AG04450 (cell line): ENCODE measurements around the gene ZBTB37. TPM values are rescaled to one million over a fixed set of nuclear protein-coding genes. Genes with fewer than 3 reads are reported as not detected.

ENCODE experiments used
- CTCF ChIA-PET: fragments of 300-600, 350-600 bp; formaldehyde crosslinking; extraction: SDS; loops from one replicate; lab custom pipeline; 2022; ENCODE audit warnings: antibody characterized with exemption, inconsistent platforms; lab: Charles Lee
- POLR2A ChIA-PET: fragments of 350-600 bp; formaldehyde crosslinking; extraction: SDS; loops from one replicate; lab custom pipeline; 2021; ENCODE audit warnings: antibody characterized with exemption, inconsistent platforms; lab: Yijun Ruan, JAX
- DNase-seq: peaks from one replicate; pipeline ENCODE4 v3.0.0-alpha.2; 2011; ENCODE audit warnings: low read depth, low spot score
- H3K27ac ChIP-seq: one replicate; pipeline ENCODE4 v1.5.1; 2012; ENCODE audit warnings: low read depth, low read length, control low read depth
- H3K27me3 ChIP-seq: one replicate; pipeline ENCODE4 v1.6.0; 2012; ENCODE audit warnings: low read length; ENCODE audit not compliant: control insufficient read depth, insufficient read depth
- H3K4me3 ChIP-seq: 2 replicates; pipeline ENCODE4 v1.5.1; 2011; ENCODE audit warnings: mild to moderate bottlenecking, low read depth, low read length, control low read depth
- H3K9me3 ChIP-seq: 2 replicates; pipeline ENCODE4 v1.5.1; 2012; ENCODE audit warnings: low read length; ENCODE audit not compliant: control insufficient read depth, insufficient read depth
- polyA plus RNA-seq: library from polyadenylated mRNA; depleted of rRNA; stranded (reverse); fragments of >200 nt; gene quantifications from 2 replicates; pipeline ENCODE4 v1.2.3, GENCODE V29; 2011
- TF ChIP-seq, protein P1 (sequence below): IDR thresholded peaks from 2 replicates; pipeline ENCODE4 v1.5.1; 2011; ENCODE audit warnings: low read depth, low read length, control low read depth, inconsistent platforms

ZBTB37 gene
- polyA plus RNA-seq, 1 experiment, result 2.8 TPM

- Histone ChIP-seq H3K9me3 (no peaks in the 10 kb centered on the region), H3K27me3 (no peaks in the 10 kb centered on the region), H3K27ac (no peak overlapping the region), H3K4me3 (no peak overlapping the region)
- no peak for DNase-seq
- ChIA-PET CTCF (no interaction called here), POLR2A (no interaction called here)
- TF ChIP-seq, protein P1, sequence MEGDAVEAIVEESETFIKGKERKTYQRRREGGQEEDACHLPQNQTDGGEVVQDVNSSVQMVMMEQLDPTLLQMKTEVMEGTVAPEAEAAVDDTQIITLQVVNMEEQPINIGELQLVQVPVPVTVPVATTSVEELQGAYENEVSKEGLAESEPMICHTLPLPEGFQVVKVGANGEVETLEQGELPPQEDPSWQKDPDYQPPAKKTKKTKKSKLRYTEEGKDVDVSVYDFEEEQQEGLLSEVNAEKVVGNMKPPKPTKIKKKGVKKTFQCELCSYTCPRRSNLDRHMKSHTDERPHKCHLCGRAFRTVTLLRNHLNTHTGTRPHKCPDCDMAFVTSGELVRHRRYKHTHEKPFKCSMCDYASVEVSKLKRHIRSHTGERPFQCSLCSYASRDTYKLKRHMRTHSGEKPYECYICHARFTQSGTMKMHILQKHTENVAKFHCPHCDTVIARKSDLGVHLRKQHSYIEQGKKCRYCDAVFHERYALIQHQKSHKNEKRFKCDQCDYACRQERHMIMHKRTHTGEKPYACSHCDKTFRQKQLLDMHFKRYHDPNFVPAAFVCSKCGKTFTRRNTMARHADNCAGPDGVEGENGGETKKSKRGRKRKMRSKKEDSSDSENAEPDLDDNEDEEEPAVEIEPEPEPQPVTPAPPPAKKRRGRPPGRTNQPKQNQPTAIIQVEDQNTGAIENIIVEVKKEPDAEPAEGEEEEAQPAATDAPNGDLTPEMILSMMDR, result no peak
These were observed 32.2 kb downstream of the ZBTB37 start for GRCh38 chr1:173900427-173900826.

- TF ChIP-seq, protein P1, result no peak
- Histone ChIP-seq H3K27ac (no peak overlapping the region), H3K27me3 (no peaks in the 10 kb centered on the region), H3K4me3 (no peak overlapping the region), H3K9me3 (no peaks in the 10 kb centered on the region)
- no peak for DNase-seq
- ChIA-PET POLR2A (no interaction called here), CTCF (no interaction called here)
These were observed 32.8 kb downstream of the ZBTB37 start for GRCh38 chr1:173900992-173901391.

- DNase-seq, result no peak
- H3K27me3 ChIP-seq, result no peaks in the 10 kb centered on the region
- no peak overlapping the region for H3K4me3 ChIP-seq
- no peaks in the 10 kb centered on the region for H3K9me3 ChIP-seq
- ChIA-PET CTCF (no interaction called here), POLR2A (no interaction called here)
- H3K27ac ChIP-seq, result no peak overlapping the region
- TF ChIP-seq, protein P1, result no peak
These were observed 35.8 kb downstream of the ZBTB37 start for GRCh38 chr1:173903827-173904531.

- Histone ChIP-seq H3K9me3 (no peaks in the 10 kb centered on the region), H3K4me3 (no peak overlapping the region), H3K27me3 (no peaks in the 10 kb centered on the region), H3K27ac (no peak overlapping the region)
- TF ChIP-seq, protein P1, result no peak
- ChIA-PET POLR2A (no interaction called here), CTCF (interaction anchor here (1.4 kb wide), 1 partner anchor 13 kb away, joined by 9 read pairs; no protein-coding TSS in a partner anchor)
- no peak for DNase-seq
These were observed 44.9 kb downstream of the ZBTB37 start for GRCh38 chr1:173913111-173913510.

DNA sequence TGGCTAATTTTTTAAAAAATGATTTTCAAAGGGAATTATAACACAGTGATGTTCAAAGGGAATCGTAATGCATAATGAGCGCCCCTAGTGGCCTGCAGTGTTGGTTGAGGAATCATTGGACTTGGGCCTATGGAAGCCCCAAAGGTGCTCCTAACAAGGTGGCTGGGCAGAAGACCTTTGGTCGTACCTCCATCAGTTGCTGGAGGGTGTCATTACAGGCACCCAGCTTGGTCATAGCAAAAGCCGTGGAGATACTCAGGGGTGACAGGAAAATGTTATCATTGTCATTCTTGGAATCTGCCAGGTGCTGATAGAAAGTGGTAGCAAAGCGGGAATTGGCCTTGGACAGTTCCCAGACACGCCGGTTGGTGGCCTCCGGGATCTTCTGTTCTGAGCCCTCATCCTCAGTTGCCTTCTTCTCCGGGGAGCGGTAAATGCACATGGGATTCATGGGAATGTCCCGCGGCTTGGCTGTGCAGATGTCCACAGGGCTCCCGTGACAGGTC is 46.2 kb downstream of the ZBTB37 start:
- H3K4me3 ChIP-seq, result no peak overlapping the region
- DNase-seq, result no peak
- H3K27me3 ChIP-seq, result no peaks in the 10 kb centered on the region
- ChIA-PET CTCF (interaction anchor here (0.7 to 1.4 kb wide), 5 partner anchors 11 to 213 kb away, joined by 3 to 9 read pairs (median 3); no protein-coding TSS in a partner anchor), POLR2A (interaction anchor here (1.3 kb wide), 1 partner anchor 46 kb away, joined by 3 read pairs; the partner anchor contains the start of genes GAS5 and ZBTB37)
- H3K9me3 ChIP-seq, result no peaks in the 10 kb centered on the region
- H3K27ac ChIP-seq, result no peak overlapping the region
- TF ChIP-seq, protein P1, result peak; percentile 57
